SK-N-DZ (cell line): Measurements from ENCODE around the gene DPYSL5.

Experiments
- DNase-seq: peaks from one replicate; pipeline ENCODE4 v3.0.0-alpha.2; 2015; ENCODE audit warnings: low spot score

Gene DPYSL5

GRCh38 chr2:26843041-26843440, 4.9 kb upstream of the DPYSL5 start:
- no peak for DNase-seq

DNA sequence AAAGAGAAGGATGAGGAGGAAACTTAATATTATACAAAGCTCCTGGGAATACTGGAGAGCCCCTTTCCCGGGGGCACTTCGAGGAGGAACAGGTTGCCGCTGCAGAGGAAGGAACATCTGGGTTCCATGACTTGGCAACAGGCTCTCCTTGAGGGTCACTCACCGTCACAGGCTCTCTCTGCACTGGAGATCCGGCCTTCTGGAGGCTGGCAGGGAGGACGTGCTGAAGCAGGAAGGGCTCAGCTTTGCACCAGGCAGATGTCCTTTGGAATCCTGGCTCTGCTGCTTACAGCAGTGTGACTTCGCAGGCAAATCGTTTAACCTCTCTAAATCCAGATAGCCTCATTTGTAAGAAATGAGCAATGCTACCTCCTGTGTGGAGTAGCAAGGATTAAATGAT, 2.9 kb upstream of the DPYSL5 start:
- no peak for DNase-seq

GRCh38 chr2:26846334-26847306, 1.3 kb upstream of the DPYSL5 start:
- DNase-seq: peak; percentile 84

GRCh38 chr2:26847307-26847654, 651 bp upstream of the DPYSL5 start:
- peak; percentile 60 for DNase-seq

DNA sequence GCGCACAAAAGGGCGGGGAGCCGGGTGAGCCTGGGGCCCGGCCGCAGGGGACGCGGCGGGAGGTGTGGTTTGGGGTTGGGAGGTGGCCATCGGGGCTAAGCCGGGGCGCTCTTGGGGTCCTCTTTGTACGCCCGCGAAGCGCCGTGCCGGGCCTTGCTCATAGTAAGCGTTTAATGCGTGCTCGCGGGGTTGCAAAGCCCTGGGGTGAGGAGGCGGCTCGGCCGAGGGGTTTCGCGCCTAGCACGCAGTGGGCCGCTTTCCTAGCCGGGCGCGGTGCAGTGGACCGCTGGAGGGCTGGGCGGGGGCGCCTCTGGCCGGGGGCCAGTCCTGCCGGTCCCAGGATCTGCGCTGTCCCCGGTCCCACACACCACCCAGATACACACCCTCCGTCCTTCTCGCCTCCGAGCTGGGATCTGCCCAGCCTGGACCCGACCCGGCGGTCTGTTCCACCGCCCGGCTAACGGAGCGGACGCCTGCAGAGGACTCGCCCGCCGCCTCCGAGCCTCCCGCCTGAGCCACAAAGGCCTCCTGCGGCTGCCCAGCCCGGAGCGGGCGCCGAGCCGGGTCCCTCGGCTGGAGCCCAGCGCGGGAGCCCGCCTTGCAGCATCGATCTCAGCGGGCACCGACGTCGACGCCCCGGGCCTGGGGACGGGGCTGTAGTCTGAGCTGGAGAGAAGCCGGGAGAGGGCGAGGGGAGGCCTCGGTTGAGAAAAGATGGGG, 564 bp downstream of the DPYSL5 start:
- DNase-seq: peak; percentile 40

DNA sequence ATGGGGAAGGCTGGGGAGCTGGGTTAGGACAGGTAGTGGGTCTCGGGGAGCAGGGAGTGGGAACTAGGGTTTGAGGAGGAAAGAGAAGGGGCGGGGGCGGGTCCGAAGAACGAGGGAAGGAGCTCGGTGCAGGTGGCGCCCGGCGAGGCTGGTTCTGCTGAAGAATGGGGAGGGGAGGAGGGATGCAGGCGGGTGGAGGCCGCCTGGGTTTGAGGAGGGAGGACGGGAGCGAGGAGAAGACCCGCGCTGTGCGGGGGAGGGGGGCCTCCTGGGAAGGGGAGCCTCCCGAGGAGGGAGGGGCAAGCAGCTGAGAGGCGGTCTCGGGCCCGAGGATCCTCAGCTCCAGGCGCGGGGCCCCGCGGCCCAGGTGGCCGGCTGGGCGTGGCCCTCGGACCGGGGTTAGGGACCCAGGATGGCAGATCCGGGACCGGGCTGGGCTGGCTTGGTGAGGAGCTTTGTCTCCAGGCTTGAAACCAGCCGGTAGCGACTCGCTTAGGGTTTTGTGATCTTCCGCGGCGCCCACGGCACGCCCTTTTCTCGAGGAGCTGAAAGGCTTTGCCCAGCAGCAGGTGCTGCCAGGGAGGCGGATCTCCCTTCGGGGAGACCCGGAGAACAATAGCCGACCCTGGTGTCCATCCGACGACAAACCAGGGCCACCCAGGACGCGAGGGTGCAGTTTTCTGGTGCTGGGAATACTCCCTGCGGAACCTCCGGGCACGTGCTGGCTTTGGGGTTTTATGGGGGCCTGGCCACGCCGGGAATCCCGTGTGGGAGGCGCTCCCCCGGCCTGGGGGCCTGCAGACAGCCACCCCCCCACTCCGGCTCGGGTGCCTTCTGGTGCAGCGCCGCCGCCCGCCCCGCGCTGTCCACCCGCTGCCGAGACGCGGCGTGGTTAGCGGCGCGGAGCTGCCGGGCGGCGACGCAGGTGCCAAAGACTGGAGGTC, 1.4 kb downstream of the DPYSL5 start:
- peak; percentile 70 for DNase-seq

DNA sequence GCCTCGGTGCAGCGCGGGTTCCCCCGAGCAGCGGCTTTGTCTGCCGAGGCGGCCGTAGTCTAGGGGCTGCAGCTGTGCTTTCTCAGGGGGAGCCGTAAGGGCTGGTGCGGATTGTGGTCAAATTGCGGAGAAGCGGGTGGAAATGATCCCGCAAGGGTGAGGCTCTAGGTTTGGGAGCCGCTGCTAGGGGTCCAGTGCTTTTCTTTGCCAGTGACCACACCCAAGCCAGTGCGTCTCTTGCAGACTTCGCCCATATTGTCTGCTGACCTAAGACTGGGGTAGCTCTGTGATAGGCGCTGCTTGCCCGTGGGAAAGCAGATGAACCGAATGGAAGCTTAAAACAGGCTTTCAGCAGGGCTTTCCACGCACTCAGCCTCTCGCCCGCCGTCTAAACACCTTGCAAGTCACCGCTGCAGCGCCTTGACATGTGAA, 2.1 kb downstream of the DPYSL5 start:
- DNase-seq: peak; percentile 15

DNA sequence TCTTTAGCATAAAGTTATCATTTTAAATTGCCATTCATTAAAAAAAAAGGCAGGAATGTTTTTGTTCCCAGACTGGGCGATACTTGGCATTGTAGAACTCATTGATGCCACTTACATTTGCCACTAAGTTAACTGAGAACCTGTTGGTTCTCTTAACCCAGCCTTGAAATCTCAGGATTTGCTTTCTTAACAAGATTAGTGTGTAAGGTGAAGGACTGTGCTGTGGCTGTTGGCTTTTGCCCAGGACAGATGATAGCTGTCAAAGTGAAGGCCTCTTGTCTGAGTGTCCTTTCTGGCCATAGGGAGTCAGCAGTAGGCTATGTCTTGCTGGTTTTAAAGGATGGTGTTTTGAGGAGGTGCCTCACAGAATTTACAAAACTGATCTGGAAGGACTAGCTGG, 2.6 kb downstream of the DPYSL5 start:
- DNase-seq: peak; percentile 29

- DNase-seq: peak; percentile 72
These were observed 4.7 kb downstream of the DPYSL5 start for GRCh38 chr2:26852405-26853306.

GRCh38 chr2:26853751-26854150, 5.8 kb downstream of the DPYSL5 start:
- no peak for DNase-seq

- DNase-seq: no peak
These were observed 6.4 kb downstream of the DPYSL5 start for GRCh38 chr2:26854283-26854827.

DNA sequence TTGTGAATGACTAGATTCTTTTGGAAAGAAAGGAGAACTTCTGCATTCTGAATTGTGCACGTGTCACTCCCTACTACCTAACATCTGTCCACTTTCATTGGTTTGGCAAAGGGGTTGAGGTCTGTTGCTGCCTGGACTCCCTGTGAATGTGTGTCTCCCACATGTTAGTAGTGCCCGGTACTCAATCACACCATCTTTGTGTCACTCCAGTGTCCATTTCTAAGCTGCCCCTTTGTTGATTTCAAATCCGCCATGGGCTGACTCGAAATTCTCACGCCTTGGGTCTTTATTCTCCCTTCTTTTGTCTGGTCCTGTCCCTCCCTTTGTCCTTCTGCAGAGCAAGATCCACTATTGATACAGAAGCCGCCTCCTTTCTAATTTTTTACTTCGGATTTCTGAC, 7.5 kb downstream of the DPYSL5 start:
- DNase-seq: no peak

DNA sequence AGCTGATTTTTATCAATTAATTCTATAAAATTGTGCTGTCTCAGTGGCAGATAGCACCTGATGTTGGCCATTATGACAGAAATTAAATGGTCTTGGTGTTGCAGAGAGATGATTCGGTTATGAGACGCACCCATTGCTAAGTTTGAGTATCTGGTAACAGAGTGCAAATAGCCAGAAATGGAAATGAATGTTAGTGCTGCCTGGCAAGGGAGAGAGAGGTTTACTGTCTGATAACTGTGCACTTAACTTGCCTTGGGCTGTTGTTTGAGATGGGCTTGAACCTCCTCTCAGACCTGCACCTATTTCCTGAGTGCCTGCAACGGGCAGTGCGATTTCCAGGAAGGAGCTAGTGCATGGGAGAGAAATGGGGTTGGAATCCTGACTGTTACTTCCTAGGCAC, 11.7 kb downstream of the DPYSL5 start:
- no peak for DNase-seq

DNA sequence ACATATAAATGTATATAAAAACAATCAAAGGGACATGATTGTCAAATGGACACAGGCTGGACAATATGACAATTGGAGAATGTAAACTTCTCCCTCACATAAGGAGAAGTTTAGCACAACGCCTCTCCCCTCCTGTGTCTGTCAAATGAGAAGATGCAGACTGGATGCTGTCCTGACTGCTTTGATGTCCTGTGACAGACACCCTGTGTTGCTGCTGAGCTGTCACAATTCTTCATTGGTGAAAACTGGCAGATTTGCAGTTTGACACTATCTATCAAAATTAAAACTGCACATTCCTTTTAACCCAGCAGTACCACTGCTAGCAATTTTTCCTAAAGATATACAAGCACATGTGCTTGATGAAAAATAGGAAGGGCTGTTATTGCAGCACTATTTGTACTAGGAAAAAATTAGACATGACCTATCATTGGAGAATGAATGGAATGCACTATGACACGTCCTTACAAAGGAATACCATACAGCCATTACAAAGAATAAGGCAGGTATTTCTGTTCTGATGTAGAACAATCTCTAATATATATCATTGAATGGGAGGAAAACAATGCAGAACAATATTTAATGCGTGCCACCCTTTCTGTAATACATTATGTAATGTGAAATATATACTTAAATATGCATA, 12.4 kb downstream of the DPYSL5 start:
- no peak for DNase-seq

DNA sequence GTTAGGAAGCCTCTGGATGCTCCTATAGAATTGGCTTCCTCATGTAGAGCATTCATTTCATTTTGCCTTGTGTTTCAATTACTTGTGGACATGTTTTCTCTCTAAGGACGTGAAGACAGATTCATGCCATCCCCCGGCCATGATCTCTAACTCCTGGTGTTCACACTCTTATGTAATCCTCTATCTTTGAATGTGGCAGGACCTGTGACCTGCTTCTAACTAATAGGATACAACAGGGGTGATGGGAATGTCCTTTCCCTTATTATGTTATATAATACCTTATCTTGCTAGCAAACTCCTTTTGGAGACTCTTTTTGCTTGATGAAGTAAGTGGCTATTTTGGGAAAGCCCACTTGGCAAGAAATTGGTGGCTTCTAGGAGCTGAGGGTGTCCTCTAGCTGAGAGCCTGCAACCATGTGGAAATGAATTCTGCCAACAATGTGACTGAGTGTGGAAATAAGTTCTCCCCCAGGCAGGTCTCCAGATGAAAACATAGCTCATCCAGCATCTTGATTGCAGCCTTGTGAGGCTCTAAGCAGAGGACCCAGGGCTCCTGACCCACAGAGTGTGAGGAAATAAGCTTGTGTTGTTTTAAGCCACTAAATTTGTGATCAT, 13.8 kb downstream of the DPYSL5 start:
- no peak for DNase-seq

DNA sequence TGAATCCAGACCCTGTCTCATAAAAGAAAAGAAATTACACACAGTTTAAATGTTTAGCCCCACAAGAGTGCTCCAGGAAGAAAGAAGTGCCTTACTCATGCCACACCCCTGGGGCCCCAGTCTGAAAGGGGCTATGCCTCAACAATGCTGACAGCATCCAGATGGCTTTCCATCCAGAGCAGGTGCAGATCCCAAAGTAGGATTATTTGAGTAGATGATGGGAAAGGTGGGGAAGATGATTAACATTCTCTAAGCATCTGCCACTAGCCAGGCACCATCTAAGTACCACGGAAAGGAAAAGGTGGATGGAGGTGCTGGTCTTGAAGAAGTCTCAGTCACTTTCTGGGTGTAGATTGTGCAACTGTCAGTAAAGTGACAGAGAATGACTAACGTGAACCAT, 16.3 kb downstream of the DPYSL5 start:
- peak; percentile 54 for DNase-seq

GRCh38 chr2:26864646-26865045, 16.7 kb downstream of the DPYSL5 start:
- DNase-seq: no peak

- DNase-seq: no peak
These were observed 22.7 kb downstream of the DPYSL5 start for GRCh38 chr2:26870585-26871095.
